ENCODE measurements around the gene MID1. TPM values are rescaled to one million over a fixed set of nuclear protein-coding genes. Genes with fewer than 3 reads are reported as not detected.

The MID1 gene
- total RNA-seq, 1 donor from 2014 or later, result 10.2 TPM

- H3K27me3 Mint-ChIP-seq (ENCODE audit: unreplicated experiment), result no peaks in the 10 kb centered on the region
- TF ChIP-seq CTCF (IDR thresholded peaks at IDR 0.05), result no peak
- H3K36me3 Mint-ChIP-seq (ENCODE audit: unreplicated experiment), result no peaks in the 10 kb centered on the region
- no peak overlapping the region for H3K27ac Mint-ChIP-seq (ENCODE audit: unreplicated experiment)
- H3K4me1 Mint-ChIP-seq (ENCODE audit: unreplicated experiment), result no peaks in the 10 kb centered on the region
- H3K9me3 Mint-ChIP-seq (ENCODE audit: unreplicated experiment), result peaks cover 36% of the 10 kb centered on the region
- H3K4me3 Mint-ChIP-seq (ENCODE audit: unreplicated experiment), result no peak overlapping the region
- no peak for DNase-seq (ENCODE audit: extremely low spot score, unreplicated experiment)
Observed at GRCh38 chrX:10441464-10441863, 178.9 kb downstream of the MID1 start.

GRCh38 chrX:10433296-10433965 is 187.0 kb downstream of the MID1 start:
- H3K27ac Mint-ChIP-seq (ENCODE audit: unreplicated experiment), result no peak overlapping the region

DNA sequence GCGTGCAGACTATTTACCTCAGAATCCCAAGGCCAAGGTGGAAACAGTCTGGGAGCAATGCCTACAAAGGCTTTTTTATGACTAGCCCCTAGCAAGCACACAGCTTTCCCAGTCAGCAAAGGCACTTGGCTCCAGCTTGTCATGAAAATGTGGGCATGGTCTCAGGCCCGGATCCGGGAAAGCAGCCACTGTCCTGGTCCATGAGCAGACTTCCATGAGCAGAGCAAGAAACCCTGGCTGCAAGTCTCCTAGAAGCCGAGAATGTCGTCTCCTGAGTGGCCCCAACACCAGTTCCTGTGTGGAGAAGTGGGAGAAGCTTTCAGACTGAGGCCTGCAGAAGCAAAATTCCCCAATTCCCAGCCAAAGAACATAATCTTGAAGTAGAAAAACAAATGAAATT is 190.5 kb downstream of the MID1 start:
- H3K9me3 Mint-ChIP-seq (ENCODE audit: unreplicated experiment), result peaks cover 15% of the 10 kb centered on the region
- H3K36me3 Mint-ChIP-seq (ENCODE audit: unreplicated experiment), result no peaks in the 10 kb centered on the region
- no peak overlapping the region for H3K27ac Mint-ChIP-seq (ENCODE audit: unreplicated experiment)
- H3K4me3 Mint-ChIP-seq (ENCODE audit: unreplicated experiment), result no peak overlapping the region
- peaks cover 11% of the 10 kb centered on the region for H3K4me1 Mint-ChIP-seq (ENCODE audit: unreplicated experiment)
- DNase-seq (ENCODE audit: extremely low spot score, unreplicated experiment), result no peak
- no peaks in the 10 kb centered on the region for H3K27me3 Mint-ChIP-seq (ENCODE audit: unreplicated experiment)
- TF ChIP-seq CTCF (IDR thresholded peaks at IDR 0.05), result no peak

More at GRCh38 chrX:10433296-10433965, 187.0 kb downstream of the MID1 start:
- H3K9me3 Mint-ChIP-seq (ENCODE audit: unreplicated experiment), result peaks cover 16% of the 10 kb centered on the region
- no peak overlapping the region for H3K4me3 Mint-ChIP-seq (ENCODE audit: unreplicated experiment)
- no peaks in the 10 kb centered on the region for H3K36me3 Mint-ChIP-seq (ENCODE audit: unreplicated experiment)
- no peaks in the 10 kb centered on the region for H3K27me3 Mint-ChIP-seq (ENCODE audit: unreplicated experiment)
- H3K4me1 Mint-ChIP-seq (ENCODE audit: unreplicated experiment), result peaks cover 11% of the 10 kb centered on the region
- no peak for DNase-seq (ENCODE audit: extremely low spot score, unreplicated experiment)
- no peak for TF ChIP-seq CTCF (IDR thresholded peaks at IDR 0.05)

- TF ChIP-seq CTCF (IDR thresholded peaks at IDR 0.05), result no peak
- no peak for DNase-seq (ENCODE audit: extremely low spot score, unreplicated experiment)
- Mint-ChIP-seq H3K4me3 (ENCODE audit: unreplicated experiment) (no peak overlapping the region), H3K4me1 (ENCODE audit: unreplicated experiment) (no peaks in the 10 kb centered on the region), H3K27me3 (ENCODE audit: unreplicated experiment) (no peaks in the 10 kb centered on the region), H3K9me3 (ENCODE audit: unreplicated experiment) (peaks cover 15% of the 10 kb centered on the region), H3K36me3 (ENCODE audit: unreplicated experiment) (no peaks in the 10 kb centered on the region), H3K27ac (ENCODE audit: unreplicated experiment) (no peak overlapping the region)
Observed at GRCh38 chrX:10427249-10427648, 193.1 kb downstream of the MID1 start.

GRCh38 chrX:10423716-10424115 is 196.7 kb downstream of the MID1 start:
- H3K27me3 Mint-ChIP-seq (ENCODE audit: unreplicated experiment), result no peaks in the 10 kb centered on the region
- H3K9me3 Mint-ChIP-seq (ENCODE audit: unreplicated experiment), result peaks cover 8% of the 10 kb centered on the region
- no peak for DNase-seq (ENCODE audit: extremely low spot score, unreplicated experiment)
- H3K36me3 Mint-ChIP-seq (ENCODE audit: unreplicated experiment), result no peaks in the 10 kb centered on the region
- H3K4me3 Mint-ChIP-seq (ENCODE audit: unreplicated experiment), result no peak overlapping the region
- no peak for TF ChIP-seq CTCF (IDR thresholded peaks at IDR 0.05)
- no peak overlapping the region for H3K27ac Mint-ChIP-seq (ENCODE audit: unreplicated experiment)
- H3K4me1 Mint-ChIP-seq (ENCODE audit: unreplicated experiment), result no peaks in the 10 kb centered on the region
